K562 (cell line): Measurements from ENCODE around the gene MLLT3. TPM values are rescaled to one million over a fixed set of nuclear protein-coding genes. Genes with fewer than 3 reads are reported as not detected.

Source experiments
- ATAC-seq: fragments of 200-7000 bp; cut with Tn5 transposase; 3 replicates; pipeline ENCODE4 v1.9.1; 2020; ENCODE audit warnings: moderate library complexity
- BruUV-seq: library from RNA; stranded (reverse); fragments of 400-500 nt; replicated peaks from 2 replicates; lab custom pipeline; 2021; lab: Mats Ljungman, UMichigan
- CTCF ChIA-PET: fragments of 300-600 bp; formaldehyde crosslinking; extraction: SDS; loops from one replicate; lab custom pipeline; 2021; ENCODE audit warnings: low intra/inter-chr PET ratio; lab: Yijun Ruan, JAX
- POLR2A ChIA-PET: fragments of 300-600, 350-650 bp; sonication (Branson Sonifier 250); formaldehyde crosslinking; extraction: SDS; loops from one replicate; lab custom pipeline; 2021; ENCODE audit warnings: antibody characterized with exemption, inconsistent platforms; lab: Yijun Ruan, JAX
- DNase-seq, 4 experiments: peaks; one replicate each; pipeline versions ENCODE4 v3.0.0 to v3.0.0-alpha.2; 2011 to 2018; ENCODE audit warnings: low spot score in 3 of 4, mixed read lengths in 3 of 4; ENCODE audit errors: extremely low read depth in 1 of 4
- FAIRE-seq: peaks from 2 replicates; lab custom pipeline; 2011; peaks lifted over from hg19 to GRCh38; lab: Jason Lieb, UNC
- H2AFZ ChIP-seq: 2 replicates; pipeline ENCODE4 v1.6.0; 2011; ENCODE audit warnings: low read depth, low read length, control low read depth, inconsistent platforms
- H3K27ac ChIP-seq: fragments of 200-600 bp; 3 replicates; pipeline ENCODE4 v1.8.0; 2011; ENCODE audit warnings: low read depth, mild to moderate bottlenecking, control low read depth, inconsistent platforms, low read length, moderate library complexity, mixed read lengths; ENCODE audit errors: extremely low read depth
- H3K27me3 ChIP-seq, 2 experiments: fragments of 300-600 bp in 1 of 2; 2 replicates in 1 of 2; 3 replicates in 1 of 2; pipeline versions ENCODE4 v1.6.0 to v1.8.0; 2011; ENCODE audit warnings: inconsistent platforms in 2 of 2, low read length in 2 of 2, mild to moderate bottlenecking in 1 of 2, mixed read lengths in 1 of 2, moderate library complexity in 1 of 2; ENCODE audit not compliant: control insufficient read depth in 2 of 2, insufficient read depth in 2 of 2
- H3K36me3 ChIP-seq: fragments of 300-600 bp; 3 replicates; pipeline ENCODE4 v1.8.0; 2011; ENCODE audit warnings: mild to moderate bottlenecking, low read length, inconsistent platforms; ENCODE audit not compliant: control insufficient read depth, insufficient read depth
- H3K4me1 ChIP-seq, 2 experiments: fragments of 200-600 bp in 1 of 2; replicated peaks in 1 of 2; 2 replicates in 1 of 2; 3 replicates in 1 of 2; pipeline versions ENCODE4 v1.5.1 to v1.8.0; 2011; ENCODE audit warnings: inconsistent platforms in 2 of 2, low read length in 2 of 2, mild to moderate bottlenecking in 1 of 2, mixed read lengths in 1 of 2, moderate library complexity in 1 of 2; ENCODE audit not compliant: control insufficient read depth in 2 of 2, insufficient read depth in 2 of 2
- H3K4me2 ChIP-seq: 2 replicates; pipeline ENCODE4 v1.6.1; 2011; ENCODE audit warnings: low read length, control low read depth, inconsistent platforms, mixed read lengths; ENCODE audit not compliant: insufficient read depth
- H3K4me3 ChIP-seq: fragments of 200-600 bp; sonication (generic), shearing (Covaris generic); 2 replicates; pipeline ENCODE4 v1.5.1; 2016; ENCODE audit warnings: control low read depth, inconsistent platforms
- H3K79me2 ChIP-seq: fragments of 200-600 bp; 3 replicates; pipeline ENCODE4 v1.8.0; 2011; ENCODE audit warnings: low read length, inconsistent platforms; ENCODE audit not compliant: control insufficient read depth, insufficient read depth
- H3K9ac ChIP-seq, 2 experiments: 2 replicates each; pipeline versions ENCODE4 v1.6.0 to v1.6.1; 2011; ENCODE audit warnings: low read depth in 2 of 2, low read length in 2 of 2, control low read depth in 1 of 2, inconsistent platforms in 1 of 2, mild to moderate bottlenecking in 1 of 2, mixed read lengths in 1 of 2; ENCODE audit not compliant: insufficient read depth in 1 of 2
- H3K9me1 ChIP-seq: one replicate; pipeline ENCODE4 v1.6.0; 2011; ENCODE audit warnings: inconsistent platforms, mild to moderate bottlenecking, low read length, moderate library complexity; ENCODE audit not compliant: control insufficient read depth, insufficient read depth
- H3K9me3 ChIP-seq: replicated peaks from 2 replicates; pipeline ENCODE4 v1.5.1; 2011; ENCODE audit warnings: low read depth, low read length, inconsistent platforms; ENCODE audit not compliant: control insufficient read depth, insufficient read depth
- H4K20me1 ChIP-seq: replicated peaks from 2 replicates; pipeline ENCODE4 v1.6.1; 2011; ENCODE audit warnings: low read length, inconsistent platforms, mixed read lengths; ENCODE audit not compliant: control insufficient read depth, insufficient read depth
- HSF4 ChIP-seq: fragments of 250-450 bp; sonication (Bioruptor Pico); IDR thresholded peaks from 2 replicates; pipeline ENCODE4 v2.1.2; 2022; ENCODE audit warnings: mild to moderate bottlenecking, moderate library complexity, borderline replicate concordance
- MAFK ChIP-seq: IDR thresholded peaks from 2 replicates; pipeline ENCODE4 v1.6.1; 2011; ENCODE audit warnings: low read length, improper control_type of control experiment
- NBN ChIP-seq: fragments of 450-650 bp; IDR thresholded peaks from 2 replicates; pipeline ENCODE4 v1.6.1; 2016; ENCODE audit warnings: low read depth, mild to moderate bottlenecking
- NUFIP1 ChIP-seq: fragments of 450-650 bp; IDR thresholded peaks from 2 replicates; pipeline ENCODE4 v1.6.1; 2018; ENCODE audit not compliant: partially characterized antibody
- POLR2B ChIP-seq: fragments of 450-650 bp; IDR thresholded peaks from 2 replicates; pipeline ENCODE4 v1.6.1; 2018; ENCODE audit warnings: low read depth; ENCODE audit not compliant: partially characterized antibody
- RAD21 ChIP-seq, 2 experiments: fragments of 250-450 bp in 1 of 2; fragments of 450-650 bp in 1 of 2; sonication (Bioruptor Pico) in 1 of 2; formaldehyde crosslinking in 1 of 2; IDR thresholded peaks in 1 of 2; conservative IDR thresholded peaks in 1 of 2; 2 replicates each; pipeline versions ENCODE4 v1.4.0 to v1.8.0; 2020 to 2022; ENCODE audit warnings: mild to moderate bottlenecking in 2 of 2, moderate library complexity in 1 of 2
- RNF2 ChIP-seq: sonication (generic); IDR thresholded peaks from 2 replicates; pipeline ENCODE4 v1.6.1; 2016
- STAT5A ChIP-seq: IDR thresholded peaks from 2 replicates; pipeline ENCODE4 v1.6.1; 2012; ENCODE audit warnings: low read length, inconsistent platforms, borderline replicate concordance
- SUPT5H ChIP-seq: fragments of 450-650 bp; IDR thresholded peaks from 2 replicates; pipeline ENCODE4 v1.6.1; 2016
- TRIM24 ChIP-seq, 2 experiments: fragments of 450-650 bp; IDR thresholded peaks; 2 replicates each; pipeline ENCODE4 v1.6.1; 2016
- WHSC1 ChIP-seq: IDR thresholded peaks from one replicate; pipeline ENCODE4 v1.6.1; 2012; ENCODE audit warnings: low read length, control low read depth, inconsistent platforms
- XRCC5 ChIP-seq: fragments of 200-400 bp; formaldehyde crosslinking; IDR thresholded peaks from 2 replicates; pipeline ENCODE4 v1.6.1; 2017; ENCODE audit warnings: low read depth, mild to moderate bottlenecking, low read length
- ZNF77 ChIP-seq: fragments of 250-450 bp; sonication (Bioruptor Pico); IDR thresholded peaks from 2 replicates; pipeline ENCODE4 v1.5.0; 2020
- WGBS: fragments of 100-300 bp; shearing (Covaris generic); methylation state at CpG from one replicate; pipeline ENCODE4 v1.1.6; 2016; ENCODE audit warnings: low coverage, mixed read lengths; ENCODE audit not compliant: insufficient coverage; ENCODE audit errors: missing lambda C conversion rate; 5-methylcytosine and 5-hydroxymethylcytosine counted together
- in situ Hi-C: fragments of 300-500 bp; cut with MboI; formaldehyde crosslinking; loops from 4 replicates; pipeline ENCODE4 v1.15.0; 2018; ENCODE audit warnings: inconsistent platforms, mixed read lengths
- intact Hi-C: fragments of 100-400 bp; cut with micrococcal nuclease; formaldehyde crosslinking; loops from 2 replicates; pipeline ENCODE4 v1.14.2; 2022
- polyA plus RNA-seq, 8 experiments: library from polyadenylated mRNA; depleted of rRNA in 4 of 8; stranded (reverse) in 5 of 8; unstranded in 3 of 8; fragments of >200 nt; fragmentation: Nextera tagmentation in 2 of 8; fragmentation: Illumina TruSeq in 1 of 8; extraction: Ambion mirVana in 2 of 8; extraction: Trizol in 1 of 8; gene quantifications; 2 replicates each; pipeline versions ENCODE4 v1.2.1 to v1.2.3, GENCODE V29; 2011 to 2014; ENCODE audit warnings: inconsistent platforms in 1 of 8, missing spikeins in 1 of 8
- total RNA-seq, 7 experiments: library from RNA; depleted of rRNA in 6 of 7; stranded (reverse); fragments of >200 nt in 6 of 7; fragmentation: Illumina TruSeq in 2 of 7; extraction: Trizol in 2 of 7; gene quantifications; 2 replicates each; pipeline versions ENCODE4 v1.2.1 to v1.2.3, GENCODE V29; 2011 to 2021; ENCODE audit warnings: low replicate concordance in 1 of 7
- TF ChIP-seq, protein P1 (sequence below): sonication (generic); formaldehyde crosslinking; IDR thresholded peaks from 2 replicates; pipeline ENCODE4 v1.9.0; 2022; ENCODE audit warnings: mild to moderate bottlenecking, missing genetic modification reagents
- TF ChIP-seq, protein P2 (sequence below): fragments of 450-650 bp; IDR thresholded peaks from 2 replicates; pipeline ENCODE4 v1.6.1; 2014; ENCODE audit warnings: low read depth, mild to moderate bottlenecking, moderate library complexity, borderline replicate concordance
- TF ChIP-seq, protein P3 (sequence below), 3 experiments: fragments of 200-800 bp in 1 of 3; fragments of 250-450 bp in 1 of 3; fragments of 450-650 bp in 1 of 3; sonication (Bioruptor Pico) in 1 of 3; sonication (Bioruptor generic) in 1 of 3; formaldehyde crosslinking in 1 of 3; IDR thresholded peaks; 2 replicates each; pipeline versions ENCODE4 v1.6.1 to v1.8.0; 2016 to 2022; ENCODE audit warnings: mild to moderate bottlenecking in 2 of 3, missing genetic modification characterization in 2 of 3, missing compliant biosample characterization in 1 of 3, moderate library complexity in 1 of 3
- TF ChIP-seq, protein P4 (sequence below): fragments of 450-650 bp; IDR thresholded peaks from 2 replicates; pipeline ENCODE4 v1.6.1; 2016

Gene MLLT3
- total and polyA plus RNA-seq, 9 of the 15 experiments (the other 6 are each of a cell fraction or from before 2014, with no cell fraction given), result 0.07 to 0.42 (median 0.22) TPM; not detected in 4

DNA sequence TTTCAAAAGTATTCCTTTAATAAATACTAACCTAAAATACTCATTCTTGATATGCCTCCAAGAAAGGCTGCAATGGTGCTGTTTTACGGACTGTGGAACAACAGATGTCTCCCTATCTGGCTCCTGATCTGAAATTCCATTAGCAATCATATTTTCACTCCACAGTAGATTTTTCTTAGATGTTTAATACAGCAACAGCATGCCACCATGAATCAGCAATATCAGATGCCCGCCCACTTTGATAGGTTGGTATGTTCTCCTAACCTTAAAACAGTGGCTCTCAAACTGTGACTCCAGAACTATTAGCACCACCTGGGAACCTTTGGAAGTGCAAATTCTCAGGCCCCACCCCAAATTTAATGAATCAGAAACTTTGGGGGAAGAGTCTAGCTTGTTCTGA lies 110.2 kb downstream of the MLLT3 start:
- no peak for TF ChIP-seq STAT5A
- TF ChIP-seq, protein P1, sequence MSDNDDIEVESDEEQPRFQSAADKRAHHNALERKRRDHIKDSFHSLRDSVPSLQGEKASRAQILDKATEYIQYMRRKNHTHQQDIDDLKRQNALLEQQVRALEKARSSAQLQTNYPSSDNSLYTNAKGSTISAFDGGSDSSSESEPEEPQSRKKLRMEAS, result no peak
- TF ChIP-seq, protein P2, sequence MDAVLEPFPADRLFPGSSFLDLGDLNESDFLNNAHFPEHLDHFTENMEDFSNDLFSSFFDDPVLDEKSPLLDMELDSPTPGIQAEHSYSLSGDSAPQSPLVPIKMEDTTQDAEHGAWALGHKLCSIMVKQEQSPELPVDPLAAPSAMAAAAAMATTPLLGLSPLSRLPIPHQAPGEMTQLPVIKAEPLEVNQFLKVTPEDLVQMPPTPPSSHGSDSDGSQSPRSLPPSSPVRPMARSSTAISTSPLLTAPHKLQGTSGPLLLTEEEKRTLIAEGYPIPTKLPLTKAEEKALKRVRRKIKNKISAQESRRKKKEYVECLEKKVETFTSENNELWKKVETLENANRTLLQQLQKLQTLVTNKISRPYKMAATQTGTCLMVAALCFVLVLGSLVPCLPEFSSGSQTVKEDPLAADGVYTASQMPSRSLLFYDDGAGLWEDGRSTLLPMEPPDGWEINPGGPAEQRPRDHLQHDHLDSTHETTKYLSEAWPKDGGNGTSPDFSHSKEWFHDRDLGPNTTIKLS, result no peak
- no peak for TF ChIP-seq TRIM24 (IDR thresholded peaks at IDR 0.05)
- TF ChIP-seq SUPT5H, result no peak
- TF ChIP-seq RAD21 (CRISPR knock-in tag; conservative IDR thresholded peaks at IDR 0.05 in 1 of 2, IDR thresholded peaks at IDR 0.05 in 1 of 2), result no peak
- TF ChIP-seq NUFIP1, result no peak
- TF ChIP-seq NBN, result no peak
- TF ChIP-seq ZNF77 (CRISPR knock-in tag), result no peak
- no peak for TF ChIP-seq POLR2B
- no peak for TF ChIP-seq HSF4 (CRISPR knock-in tag)
- TF ChIP-seq XRCC5, result no peak
- TF ChIP-seq MAFK, result no peak
- TF ChIP-seq RNF2, result no peak
- no peak for TF ChIP-seq WHSC1
- TF ChIP-seq, protein P3, sequence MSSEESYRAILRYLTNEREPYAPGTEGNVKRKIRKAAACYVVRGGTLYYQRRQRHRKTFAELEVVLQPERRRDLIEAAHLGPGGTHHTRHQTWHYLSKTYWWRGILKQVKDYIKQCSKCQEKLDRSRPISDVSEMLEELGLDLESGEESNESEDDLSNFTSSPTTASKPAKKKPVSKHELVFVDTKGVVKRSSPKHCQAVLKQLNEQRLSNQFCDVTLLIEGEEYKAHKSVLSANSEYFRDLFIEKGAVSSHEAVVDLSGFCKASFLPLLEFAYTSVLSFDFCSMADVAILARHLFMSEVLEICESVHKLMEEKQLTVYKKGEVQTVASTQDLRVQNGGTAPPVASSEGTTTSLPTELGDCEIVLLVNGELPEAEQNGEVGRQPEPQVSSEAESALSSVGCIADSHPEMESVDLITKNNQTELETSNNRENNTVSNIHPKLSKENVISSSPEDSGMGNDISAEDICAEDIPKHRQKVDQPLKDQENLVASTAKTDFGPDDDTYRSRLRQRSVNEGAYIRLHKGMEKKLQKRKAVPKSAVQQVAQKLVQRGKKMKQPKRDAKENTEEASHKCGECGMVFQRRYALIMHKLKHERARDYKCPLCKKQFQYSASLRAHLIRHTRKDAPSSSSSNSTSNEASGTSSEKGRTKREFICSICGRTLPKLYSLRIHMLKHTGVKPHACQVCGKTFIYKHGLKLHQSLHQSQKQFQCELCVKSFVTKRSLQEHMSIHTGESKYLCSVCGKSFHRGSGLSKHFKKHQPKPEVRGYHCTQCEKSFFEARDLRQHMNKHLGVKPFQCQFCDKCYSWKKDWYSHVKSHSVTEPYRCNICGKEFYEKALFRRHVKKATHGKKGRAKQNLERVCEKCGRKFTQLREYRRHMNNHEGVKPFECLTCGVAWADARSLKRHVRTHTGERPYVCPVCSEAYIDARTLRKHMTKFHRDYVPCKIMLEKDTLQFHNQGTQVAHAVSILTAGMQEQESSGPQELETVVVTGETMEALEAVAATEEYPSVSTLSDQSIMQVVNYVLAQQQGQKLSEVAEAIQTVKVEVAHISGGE (CRISPR knock-in tag; IDR thresholded peaks at IDR 0.05), result no peak
- TF ChIP-seq, protein P4, sequence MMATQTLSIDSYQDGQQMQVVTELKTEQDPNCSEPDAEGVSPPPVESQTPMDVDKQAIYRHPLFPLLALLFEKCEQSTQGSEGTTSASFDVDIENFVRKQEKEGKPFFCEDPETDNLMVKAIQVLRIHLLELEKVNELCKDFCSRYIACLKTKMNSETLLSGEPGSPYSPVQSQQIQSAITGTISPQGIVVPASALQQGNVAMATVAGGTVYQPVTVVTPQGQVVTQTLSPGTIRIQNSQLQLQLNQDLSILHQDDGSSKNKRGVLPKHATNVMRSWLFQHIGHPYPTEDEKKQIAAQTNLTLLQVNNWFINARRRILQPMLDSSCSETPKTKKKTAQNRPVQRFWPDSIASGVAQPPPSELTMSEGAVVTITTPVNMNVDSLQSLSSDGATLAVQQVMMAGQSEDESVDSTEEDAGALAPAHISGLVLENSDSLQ, result no peak
- TF ChIP-seq, all 486 proteins: peak for 0
- Histone ChIP-seq H2AFZ (no peak overlapping the region), H3K36me3 (no peaks in the 10 kb centered on the region), H3K9ac (no peak overlapping the region), H3K9me1 (no peaks in the 10 kb centered on the region), H3K4me2 (no peak overlapping the region), H3K79me2 (no peaks in the 10 kb centered on the region), H4K20me1 (no peaks in the 10 kb centered on the region), H3K9me3 (no peaks in the 10 kb centered on the region), H3K4me3 (no peak overlapping the region), H3K27me3 (no peaks in the 10 kb centered on the region), H3K4me1 (no peaks in the 10 kb centered on the region), H3K27ac (no peak overlapping the region)
- intact Hi-C loops, result no loop called here
- ChIA-PET POLR2A (no interaction called here), CTCF (no interaction called here)
- no peak for DNase-seq
- no TSS peak for BruUV-seq
- in situ Hi-C loops, result no loop called here
- FAIRE-seq, result no peak
- whole genome bisulfite sequencing, result 0% methylated on average over 2 of the region's 2 CpGs
- ATAC-seq, result no peak
